ENCODE measurements around the gene C3orf20.

The C3orf20 gene

GRCh38 chr3:14767245-14768051 lies 92.5 kb downstream of the C3orf20 start:
- no peaks in the 10 kb centered on the region for H3K4me1 ChIP-seq (ENCODE audit: control insufficient read depth, insufficient read depth, low read length, poor library complexity, severe bottlenecking)
- 90 to 92% methylated on average over 7 to 8 of the region's 9 CpGs for WGBS, 2 experiments (ENCODE audit: insufficient coverage in 2 of 2)
- H3K4me3 ChIP-seq (ENCODE audit: extremely low read depth, insufficient read depth, low read length, poor library complexity, severe bottlenecking): no peak overlapping the region
- no peak overlapping the region for H3K27ac ChIP-seq (ENCODE audit: low read depth, low read length, severe bottlenecking)
- no peaks in the 10 kb centered on the region for H3K36me3 ChIP-seq (ENCODE audit: control insufficient read depth, insufficient read depth, low read length)
- H3K9me3 ChIP-seq (ENCODE audit: control insufficient read depth, low read length): no peaks in the 10 kb centered on the region

- H3K9me3 ChIP-seq (ENCODE audit: control insufficient read depth, low read length): no peaks in the 10 kb centered on the region
- H3K4me3 ChIP-seq (ENCODE audit: extremely low read depth, insufficient read depth, low read length, poor library complexity, severe bottlenecking): no peak overlapping the region
- H3K36me3 ChIP-seq (ENCODE audit: control insufficient read depth, insufficient read depth, low read length): no peaks in the 10 kb centered on the region
- 91 to 93% methylated on average over 8 to 10 of the region's 11 CpGs for WGBS, 2 experiments (ENCODE audit: insufficient coverage in 2 of 2)
- no peak overlapping the region for H3K27ac ChIP-seq (ENCODE audit: low read depth, low read length, severe bottlenecking)
- H3K4me1 ChIP-seq (ENCODE audit: control insufficient read depth, insufficient read depth, low read length, poor library complexity, severe bottlenecking): no peaks in the 10 kb centered on the region
Measured at GRCh38 chr3:14768182-14768790, 93.3 kb downstream of the C3orf20 start.

- Histone ChIP-seq H3K9me3 (ENCODE audit: control insufficient read depth, low read length) (no peaks in the 10 kb centered on the region), H3K4me3 (ENCODE audit: extremely low read depth, insufficient read depth, low read length, poor library complexity, severe bottlenecking) (no peak overlapping the region), H3K36me3 (ENCODE audit: control insufficient read depth, insufficient read depth, low read length) (no peaks in the 10 kb centered on the region), H3K27ac (ENCODE audit: low read depth, low read length, severe bottlenecking) (no peak overlapping the region), H3K4me1 (ENCODE audit: control insufficient read depth, insufficient read depth, low read length, poor library complexity, severe bottlenecking) (no peaks in the 10 kb centered on the region)
- WGBS, 2 experiments (ENCODE audit: insufficient coverage in 2 of 2): 86 to 91% methylated on average over 6 of the region's 6 CpGs
Measured at GRCh38 chr3:14768881-14769280, 93.9 kb downstream of the C3orf20 start.

GRCh38 chr3:14769544-14770325 lies 94.8 kb downstream of the C3orf20 start:
- WGBS, 2 experiments (ENCODE audit: insufficient coverage in 2 of 2): 88 to 90% methylated on average over 8 to 9 of the region's 11 CpGs
- Histone ChIP-seq H3K36me3 (ENCODE audit: control insufficient read depth, insufficient read depth, low read length) (no peaks in the 10 kb centered on the region), H3K9me3 (ENCODE audit: control insufficient read depth, low read length) (no peaks in the 10 kb centered on the region), H3K4me3 (ENCODE audit: extremely low read depth, insufficient read depth, low read length, poor library complexity, severe bottlenecking) (no peak overlapping the region), H3K27ac (ENCODE audit: low read depth, low read length, severe bottlenecking) (no peak overlapping the region), H3K4me1 (ENCODE audit: control insufficient read depth, insufficient read depth, low read length, poor library complexity, severe bottlenecking) (no peaks in the 10 kb centered on the region)

GRCh38 chr3:14770591-14770990 lies 95.7 kb downstream of the C3orf20 start:
- Histone ChIP-seq H3K4me3 (ENCODE audit: extremely low read depth, insufficient read depth, low read length, poor library complexity, severe bottlenecking) (no peak overlapping the region), H3K4me1 (ENCODE audit: control insufficient read depth, insufficient read depth, low read length, poor library complexity, severe bottlenecking) (no peaks in the 10 kb centered on the region), H3K36me3 (ENCODE audit: control insufficient read depth, insufficient read depth, low read length) (no peaks in the 10 kb centered on the region), H3K9me3 (ENCODE audit: control insufficient read depth, low read length) (no peaks in the 10 kb centered on the region), H3K27ac (ENCODE audit: low read depth, low read length, severe bottlenecking) (no peak overlapping the region)
- 96% methylated on average over 7 of the region's 7 CpGs for WGBS, 2 experiments (ENCODE audit: insufficient coverage in 2 of 2)

- Histone ChIP-seq H3K4me3 (ENCODE audit: extremely low read depth, insufficient read depth, low read length, poor library complexity, severe bottlenecking) (no peak overlapping the region), H3K9me3 (ENCODE audit: control insufficient read depth, low read length) (no peaks in the 10 kb centered on the region), H3K27ac (ENCODE audit: low read depth, low read length, severe bottlenecking) (no peak overlapping the region), H3K36me3 (ENCODE audit: control insufficient read depth, insufficient read depth, low read length) (no peaks in the 10 kb centered on the region), H3K4me1 (ENCODE audit: control insufficient read depth, insufficient read depth, low read length, poor library complexity, severe bottlenecking) (no peaks in the 10 kb centered on the region)
- 90 to 94% methylated on average over 7 to 10 of the region's 18 CpGs for WGBS, 2 experiments (ENCODE audit: insufficient coverage in 2 of 2)
Measured at GRCh38 chr3:14771593-14772497, 96.9 kb downstream of the C3orf20 start.

- Histone ChIP-seq H3K4me1 (ENCODE audit: control insufficient read depth, insufficient read depth, low read length, poor library complexity, severe bottlenecking) (no peaks in the 10 kb centered on the region), H3K9me3 (ENCODE audit: control insufficient read depth, low read length) (no peaks in the 10 kb centered on the region), H3K4me3 (ENCODE audit: extremely low read depth, insufficient read depth, low read length, poor library complexity, severe bottlenecking) (no peak overlapping the region), H3K36me3 (ENCODE audit: control insufficient read depth, insufficient read depth, low read length) (no peaks in the 10 kb centered on the region), H3K27ac (ENCODE audit: low read depth, low read length, severe bottlenecking) (no peak overlapping the region)
- WGBS, 2 experiments (ENCODE audit: insufficient coverage in 2 of 2): 93 to 95% methylated on average over 13 to 16 of the region's 16 CpGs
Measured at GRCh38 chr3:14772533-14773138, 97.7 kb downstream of the C3orf20 start.

- H3K4me3 ChIP-seq (ENCODE audit: extremely low read depth, insufficient read depth, low read length, poor library complexity, severe bottlenecking): no peak overlapping the region
- H3K27ac ChIP-seq (ENCODE audit: low read depth, low read length, severe bottlenecking): no peak overlapping the region
- H3K4me1 ChIP-seq (ENCODE audit: control insufficient read depth, insufficient read depth, low read length, poor library complexity, severe bottlenecking): no peaks in the 10 kb centered on the region
- no peaks in the 10 kb centered on the region for H3K36me3 ChIP-seq (ENCODE audit: control insufficient read depth, insufficient read depth, low read length)
- H3K9me3 ChIP-seq (ENCODE audit: control insufficient read depth, low read length): no peaks in the 10 kb centered on the region
Measured at GRCh38 chr3:14773281-14773680, 98.3 kb downstream of the C3orf20 start.

- Histone ChIP-seq H3K9me3 (ENCODE audit: control insufficient read depth, low read length) (no peaks in the 10 kb centered on the region), H3K4me3 (ENCODE audit: extremely low read depth, insufficient read depth, low read length, poor library complexity, severe bottlenecking) (no peak overlapping the region), H3K36me3 (ENCODE audit: control insufficient read depth, insufficient read depth, low read length) (no peaks in the 10 kb centered on the region), H3K27ac (ENCODE audit: low read depth, low read length, severe bottlenecking) (no peak overlapping the region), H3K4me1 (ENCODE audit: control insufficient read depth, insufficient read depth, low read length, poor library complexity, severe bottlenecking) (no peaks in the 10 kb centered on the region)
- WGBS, 2 experiments (ENCODE audit: insufficient coverage in 2 of 2): 82 to 86% methylated on average over 6 of the region's 6 CpGs
Measured at GRCh38 chr3:14773691-14774128, 98.8 kb downstream of the C3orf20 start.

GRCh38 chr3:14774431-14774830 lies 99.5 kb downstream of the C3orf20 start:
- Histone ChIP-seq H3K27ac (ENCODE audit: low read depth, low read length, severe bottlenecking) (no peak overlapping the region), H3K4me1 (ENCODE audit: control insufficient read depth, insufficient read depth, low read length, poor library complexity, severe bottlenecking) (no peaks in the 10 kb centered on the region), H3K4me3 (ENCODE audit: extremely low read depth, insufficient read depth, low read length, poor library complexity, severe bottlenecking) (no peak overlapping the region), H3K9me3 (ENCODE audit: control insufficient read depth, low read length) (no peaks in the 10 kb centered on the region), H3K36me3 (ENCODE audit: control insufficient read depth, insufficient read depth, low read length) (no peaks in the 10 kb centered on the region)
- WGBS, 2 experiments (ENCODE audit: insufficient coverage in 2 of 2): 86 to 87% methylated on average over 6 to 12 of the region's 12 CpGs

Measured in mesodermal cell (in vitro differentiated cells).